GM12864 (cell line): ENCODE data around the gene MRPL58.

Experiments
- DNase-seq: peaks from one replicate; pipeline ENCODE4 v3.0.0-alpha.2; 2011; ENCODE audit warnings: low read depth
- H3K4me3 ChIP-seq: 2 replicates; pipeline ENCODE4 v1.5.1; 2011; ENCODE audit warnings: mild to moderate bottlenecking, low read depth, low read length, control low read depth
- CTCF ChIP-seq: IDR thresholded peaks from 2 replicates; pipeline ENCODE4 v1.5.1; 2011; ENCODE audit warnings: low read depth, mild to moderate bottlenecking, moderate library complexity, low read length, control low read depth, inconsistent platforms; ENCODE audit errors: missing control alignments

Gene MRPL58

DNA sequence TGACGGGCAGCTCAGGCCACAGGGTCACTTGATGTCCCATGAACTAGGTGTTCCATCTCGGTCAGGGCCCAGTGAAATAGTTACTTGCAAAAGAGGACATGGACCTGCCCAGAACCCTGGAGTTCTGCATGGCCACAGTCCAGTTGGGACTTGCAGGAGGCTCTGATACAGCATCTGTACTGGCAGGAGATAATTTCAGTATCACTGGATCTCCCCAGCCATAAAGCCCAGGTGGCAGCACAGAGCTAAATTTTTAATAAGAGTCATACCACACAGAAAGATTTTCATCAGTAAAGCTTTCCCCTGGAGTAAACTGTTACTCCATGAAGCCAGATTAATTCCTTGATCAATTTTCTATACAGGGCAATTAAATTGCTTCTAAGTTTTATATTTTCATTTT, 57.3 kb downstream of the MRPL58 start:
- TF ChIP-seq CTCF = peak; percentile 13
- DNase-seq = no peak

More for the DNA sequence above, 57.3 kb downstream of the MRPL58 start:
- no peak overlapping the region for H3K4me3 ChIP-seq
